ENCODE measurements around the gene PMM2.

DNA sequence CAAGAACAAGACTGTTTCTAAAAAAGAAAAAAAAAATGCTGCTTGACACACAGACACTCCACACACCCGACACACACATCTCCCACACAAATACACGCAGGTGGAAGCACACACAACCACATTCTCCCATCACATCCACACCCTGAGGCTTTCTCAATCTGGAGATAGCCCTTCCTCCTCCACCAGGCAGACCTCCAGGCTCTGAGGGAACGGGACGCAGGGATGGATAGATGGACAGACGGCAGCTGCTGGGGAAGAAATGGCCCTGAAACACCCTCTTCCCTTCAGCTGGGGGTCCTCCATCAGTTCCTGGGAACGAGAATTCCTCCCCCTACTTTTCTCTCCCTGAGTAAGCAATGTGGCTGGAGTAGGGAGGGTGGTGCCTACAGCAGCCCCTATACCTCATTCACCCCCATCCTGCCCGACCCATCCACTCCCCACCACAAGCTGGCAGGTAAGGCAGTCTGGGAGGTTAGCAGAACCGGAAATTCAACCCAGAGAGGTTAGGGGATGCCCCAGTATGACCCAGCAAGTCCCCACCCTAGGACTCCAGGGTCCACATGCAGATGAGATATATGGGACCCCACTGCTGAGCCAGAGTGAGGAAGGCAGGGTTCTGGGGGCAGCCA is 80.4 kb downstream of the PMM2 start:
- TF ChIP-seq CREB1 (CRISPR knock-in tag; IDR thresholded peaks at IDR 0.05; ENCODE audit: low read depth) (no peak), CTCF (conservative IDR thresholded peaks at IDR 0.05; ENCODE audit: low read depth in 2 of 2) (no peak), POLR2AphosphoS5 (IDR thresholded peaks at IDR 0.05; ENCODE audit: low read depth) (no peak)
- TF ChIP-seq, protein P1, sequence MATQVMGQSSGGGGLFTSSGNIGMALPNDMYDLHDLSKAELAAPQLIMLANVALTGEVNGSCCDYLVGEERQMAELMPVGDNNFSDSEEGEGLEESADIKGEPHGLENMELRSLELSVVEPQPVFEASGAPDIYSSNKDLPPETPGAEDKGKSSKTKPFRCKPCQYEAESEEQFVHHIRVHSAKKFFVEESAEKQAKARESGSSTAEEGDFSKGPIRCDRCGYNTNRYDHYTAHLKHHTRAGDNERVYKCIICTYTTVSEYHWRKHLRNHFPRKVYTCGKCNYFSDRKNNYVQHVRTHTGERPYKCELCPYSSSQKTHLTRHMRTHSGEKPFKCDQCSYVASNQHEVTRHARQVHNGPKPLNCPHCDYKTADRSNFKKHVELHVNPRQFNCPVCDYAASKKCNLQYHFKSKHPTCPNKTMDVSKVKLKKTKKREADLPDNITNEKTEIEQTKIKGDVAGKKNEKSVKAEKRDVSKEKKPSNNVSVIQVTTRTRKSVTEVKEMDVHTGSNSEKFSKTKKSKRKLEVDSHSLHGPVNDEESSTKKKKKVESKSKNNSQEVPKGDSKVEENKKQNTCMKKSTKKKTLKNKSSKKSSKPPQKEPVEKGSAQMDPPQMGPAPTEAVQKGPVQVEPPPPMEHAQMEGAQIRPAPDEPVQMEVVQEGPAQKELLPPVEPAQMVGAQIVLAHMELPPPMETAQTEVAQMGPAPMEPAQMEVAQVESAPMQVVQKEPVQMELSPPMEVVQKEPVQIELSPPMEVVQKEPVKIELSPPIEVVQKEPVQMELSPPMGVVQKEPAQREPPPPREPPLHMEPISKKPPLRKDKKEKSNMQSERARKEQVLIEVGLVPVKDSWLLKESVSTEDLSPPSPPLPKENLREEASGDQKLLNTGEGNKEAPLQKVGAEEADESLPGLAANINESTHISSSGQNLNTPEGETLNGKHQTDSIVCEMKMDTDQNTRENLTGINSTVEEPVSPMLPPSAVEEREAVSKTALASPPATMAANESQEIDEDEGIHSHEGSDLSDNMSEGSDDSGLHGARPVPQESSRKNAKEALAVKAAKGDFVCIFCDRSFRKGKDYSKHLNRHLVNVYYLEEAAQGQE (IDR thresholded peaks at IDR 0.05; ENCODE audit: unreplicated experiment) = no peak
